SU-DHL-6 (cell line): ENCODE measurements around the gene IL1A.

Experiments used
- EZH2phosphoT487 ChIP-seq: fragments of 200-600 bp; sonication (generic), shearing (Covaris generic); conservative IDR thresholded peaks from 2 replicates; pipeline ENCODE4 v1.6.1; 2018; ENCODE audit warnings: mild to moderate bottlenecking, antibody characterized with exemption, low read length, moderate library complexity, mixed read lengths
- TF ChIP-seq, protein P1 (sequence below): fragments of 200-600 bp; sonication (generic); IDR thresholded peaks from one replicate; pipeline ENCODE4 v1.5.1; 2017; ENCODE audit warnings: antibody characterized with exemption, mild to moderate bottlenecking, low read length, moderate library complexity; ENCODE audit not compliant: insufficient read depth, poor library complexity, severe bottlenecking

DNA sequence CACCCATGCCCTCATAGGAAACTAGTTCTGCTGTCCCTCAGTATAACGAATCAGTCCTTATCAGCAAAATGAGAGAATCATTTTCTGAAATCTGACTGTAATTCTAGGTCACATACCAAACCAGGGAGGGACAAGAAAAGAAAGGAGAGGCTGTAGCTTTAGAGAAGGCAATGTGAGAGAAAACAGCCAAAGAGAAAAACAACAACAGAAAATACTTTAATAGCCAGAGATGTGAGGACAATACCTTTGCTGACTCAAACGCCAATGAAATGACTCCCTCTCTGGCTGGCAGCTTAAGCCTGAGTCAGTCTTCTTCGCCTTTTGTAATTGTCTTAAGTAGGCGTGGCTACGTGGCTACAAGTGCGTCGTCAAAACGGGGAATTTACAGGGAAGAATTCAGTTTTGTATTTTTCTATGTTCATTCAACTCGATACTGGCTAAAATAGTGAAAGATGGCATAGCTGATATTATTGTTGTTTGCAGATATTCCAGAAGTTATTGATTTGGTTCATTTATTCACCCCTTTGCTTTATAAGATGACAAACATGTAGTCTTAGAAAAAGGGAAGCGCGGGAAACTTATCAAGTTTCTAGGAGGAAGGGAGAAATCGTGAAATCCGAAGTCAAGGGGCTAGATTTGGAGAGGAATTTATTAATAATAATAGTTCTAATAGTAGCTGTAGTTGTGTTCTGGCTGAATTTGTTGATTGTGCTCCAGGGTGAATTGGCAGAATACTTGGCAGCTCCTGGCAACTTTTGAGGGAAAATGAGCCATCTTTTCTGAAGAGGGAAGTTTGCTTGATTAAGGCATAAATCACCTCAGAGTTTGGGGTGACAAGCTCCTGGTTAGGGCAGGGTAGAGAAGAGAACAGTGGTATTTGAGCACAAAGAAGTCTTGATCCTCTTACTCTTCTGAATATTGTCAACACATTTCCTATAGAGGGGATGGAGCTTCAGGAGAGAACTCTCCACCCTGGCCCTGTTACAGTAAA lies at the start of gene IL1A:
- TF ChIP-seq, protein P1, sequence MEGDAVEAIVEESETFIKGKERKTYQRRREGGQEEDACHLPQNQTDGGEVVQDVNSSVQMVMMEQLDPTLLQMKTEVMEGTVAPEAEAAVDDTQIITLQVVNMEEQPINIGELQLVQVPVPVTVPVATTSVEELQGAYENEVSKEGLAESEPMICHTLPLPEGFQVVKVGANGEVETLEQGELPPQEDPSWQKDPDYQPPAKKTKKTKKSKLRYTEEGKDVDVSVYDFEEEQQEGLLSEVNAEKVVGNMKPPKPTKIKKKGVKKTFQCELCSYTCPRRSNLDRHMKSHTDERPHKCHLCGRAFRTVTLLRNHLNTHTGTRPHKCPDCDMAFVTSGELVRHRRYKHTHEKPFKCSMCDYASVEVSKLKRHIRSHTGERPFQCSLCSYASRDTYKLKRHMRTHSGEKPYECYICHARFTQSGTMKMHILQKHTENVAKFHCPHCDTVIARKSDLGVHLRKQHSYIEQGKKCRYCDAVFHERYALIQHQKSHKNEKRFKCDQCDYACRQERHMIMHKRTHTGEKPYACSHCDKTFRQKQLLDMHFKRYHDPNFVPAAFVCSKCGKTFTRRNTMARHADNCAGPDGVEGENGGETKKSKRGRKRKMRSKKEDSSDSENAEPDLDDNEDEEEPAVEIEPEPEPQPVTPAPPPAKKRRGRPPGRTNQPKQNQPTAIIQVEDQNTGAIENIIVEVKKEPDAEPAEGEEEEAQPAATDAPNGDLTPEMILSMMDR, result no peak
- no peak for TF ChIP-seq EZH2phosphoT487
